ENCODE measurements around the gene FBXO24.
A peak's percentile ranks its signal among the peaks of the same experiment; 100 is the strongest.
"Not testable (repeated sequence)": the region's sequence is repeated elsewhere in the genome, so short reads cannot be mapped to it uniquely, and the experiment has no call there.

FBXO24 gene

GRCh38 chr7:100586266-100587025 is at the start of gene FBXO24:
Gene FBXO24 (plus strand): TSS chr7:100586328. CDS start chr7:100586626, 298 bp downstream.
- DNase-seq: peak; percentile 99

GRCh38 chr7:100536695-100537094 is 49.4 kb upstream of the FBXO24 start:
- DNase-seq: not testable (repeated sequence)

- no peak for DNase-seq
These were observed 47.8 kb upstream of the FBXO24 start for GRCh38 chr7:100538348-100538653.

- DNase-seq: peak; percentile 98
These were observed 47.3 kb upstream of the FBXO24 start, which contains the start of gene AGFG2 for GRCh38 chr7:100538654-100539435. Gene AGFG2 (plus strand): TSS chr7:100539203. CDS start chr7:100539347, 144 bp downstream.

- no peak for DNase-seq
These were observed 46.6 kb upstream of the FBXO24 start for GRCh38 chr7:100539436-100540006.

- DNase-seq: no peak
These were observed 45.9 kb upstream of the FBXO24 start for GRCh38 chr7:100540073-100540723.

GRCh38 chr7:100541309-100541708 is 44.8 kb upstream of the FBXO24 start:
- not testable (repeated sequence) for DNase-seq

GRCh38 chr7:100543586-100543985 is 42.5 kb upstream of the FBXO24 start:
- DNase-seq: no peak

GRCh38 chr7:100544386-100544785 is 41.7 kb upstream of the FBXO24 start:
- DNase-seq: no peak

- DNase-seq: no peak
These were observed 41.2 kb upstream of the FBXO24 start for GRCh38 chr7:100544967-100545359.

GRCh38 chr7:100545360-100546128 is 40.6 kb upstream of the FBXO24 start:
- no peak for DNase-seq

GRCh38 chr7:100546129-100546925 is 39.8 kb upstream of the FBXO24 start:
- no peak for DNase-seq

- DNase-seq: no peak
These were observed 39.0 kb upstream of the FBXO24 start for GRCh38 chr7:100546926-100547800.

GRCh38 chr7:100547872-100548271 is 38.3 kb upstream of the FBXO24 start:
- DNase-seq: no peak

- not testable (repeated sequence) for DNase-seq
These were observed 37.7 kb upstream of the FBXO24 start for GRCh38 chr7:100548446-100548845.

- no peak for DNase-seq
These were observed 33.6 kb upstream of the FBXO24 start for GRCh38 chr7:100552532-100552931.

GRCh38 chr7:100553032-100553431 is 33.1 kb upstream of the FBXO24 start:
- DNase-seq: no peak

- DNase-seq: no peak
These were observed 30.4 kb upstream of the FBXO24 start for GRCh38 chr7:100555701-100556100.

- DNase-seq: no peak
These were observed 29.6 kb upstream of the FBXO24 start for GRCh38 chr7:100556541-100556940.

- DNase-seq: no peak
These were observed 27.0 kb upstream of the FBXO24 start for GRCh38 chr7:100559127-100559526.

Data from retina (tissue), 1 donor.